Mesodermal cell (in vitro differentiated cells): ENCODE measurements around the gene CRYBG1.
"Not testable (repeated sequence)": the region's sequence is repeated elsewhere in the genome, so short reads cannot be mapped to it uniquely, and the experiment has no call there.

Experiments used
- H3K27ac ChIP-seq: 2 replicates; pipeline ENCODE4 v1.7.0; 2013; ENCODE audit warnings: mild to moderate bottlenecking, low read depth, low read length, moderate library complexity; ENCODE audit not compliant: severe bottlenecking
- H3K36me3 ChIP-seq: 2 replicates; pipeline ENCODE4 v1.7.1; 2013; ENCODE audit warnings: mild to moderate bottlenecking, low read length, moderate library complexity; ENCODE audit not compliant: control insufficient read depth, insufficient read depth
- H3K4me1 ChIP-seq: one replicate; pipeline ENCODE4 v1.7.1; 2013; ENCODE audit warnings: mild to moderate bottlenecking, low read length; ENCODE audit not compliant: insufficient read depth, control insufficient read depth, poor library complexity, severe bottlenecking
- H3K4me3 ChIP-seq: 2 replicates; pipeline ENCODE4 v1.7.0; 2013; ENCODE audit warnings: low read length, control low read depth, mild to moderate bottlenecking; ENCODE audit not compliant: insufficient read depth, poor library complexity, severe bottlenecking; ENCODE audit errors: extremely low read depth
- H3K9me3 ChIP-seq: 2 replicates; pipeline ENCODE4 v1.7.1; 2013; ENCODE audit warnings: mild to moderate bottlenecking, low read length, moderate library complexity; ENCODE audit not compliant: control insufficient read depth
- whole genome bisulfite sequencing, 2 experiments: methylation state at CpG; one replicate each; pipeline ENCODE4 v1.1.5; 2013; ENCODE audit warnings: missing lambda C conversion rate in 2 of 2; ENCODE audit not compliant: insufficient coverage in 2 of 2; 5-methylcytosine and 5-hydroxymethylcytosine counted together

Gene CRYBG1

DNA sequence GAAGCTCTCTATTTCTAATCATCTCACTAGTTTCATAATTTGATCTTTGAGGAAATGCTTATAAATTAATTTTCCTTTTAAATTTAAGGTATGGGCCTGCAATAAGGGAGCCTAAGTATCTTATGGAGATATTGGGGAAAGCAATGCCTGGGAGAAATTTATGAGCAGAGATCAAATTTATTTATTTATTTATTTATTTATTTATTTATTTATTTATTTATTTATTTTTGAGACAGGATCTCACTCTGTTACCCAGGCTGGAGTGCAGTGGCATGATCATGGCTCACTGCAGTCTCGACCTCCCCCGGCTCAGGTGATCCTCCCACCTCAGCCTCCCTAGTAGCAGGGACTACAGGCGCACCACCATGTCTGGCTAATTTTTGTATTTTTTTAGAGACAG is 155.1 kb downstream of the CRYBG1 start:
- peaks cover 19% of the 10 kb centered on the region for H3K4me1 ChIP-seq
- 96 to 100% methylated on average over 1 to 3 of the region's 3 CpGs for WGBS, 2 experiments

DNA sequence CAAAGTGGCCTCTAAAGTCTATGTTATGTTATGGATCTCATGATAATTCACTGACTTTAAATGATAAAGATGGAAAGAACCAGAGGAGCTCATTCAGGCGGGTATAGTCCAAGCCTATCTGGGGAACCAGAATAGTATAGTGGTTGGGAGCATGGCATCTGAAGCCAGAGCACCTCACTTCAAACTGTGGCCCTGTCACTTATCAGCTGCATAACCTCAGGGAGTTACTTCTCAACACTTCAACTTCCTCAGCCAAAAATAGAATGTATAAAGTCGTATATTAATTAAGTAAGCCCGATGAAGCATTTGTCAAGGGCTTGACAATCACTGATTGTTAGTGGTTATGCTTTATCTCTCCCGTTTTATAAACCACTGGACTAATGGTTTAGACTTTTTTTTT is 156.1 kb downstream of the CRYBG1 start:
- Histone ChIP-seq H3K4me1 (peaks cover 19% of the 10 kb centered on the region), H3K27ac (no peak overlapping the region), H3K9me3 (no peaks in the 10 kb centered on the region), H3K36me3 (no peaks in the 10 kb centered on the region), H3K4me3 (no peak overlapping the region)
- 88% methylated on average over 1 of the region's 4 CpGs; no CpG with 5 or more reads in 1 of the 2 experiments for WGBS, 2 experiments

More for the DNA sequence above, 155.1 kb downstream of the CRYBG1 start:
- not testable (repeated sequence) for H3K36me3 ChIP-seq, H3K4me3 ChIP-seq, H3K9me3 ChIP-seq, H3K27ac ChIP-seq

GRCh38 chr6:106517706-106518105 is 157.2 kb downstream of the CRYBG1 start:
- Histone ChIP-seq H3K9me3 (no peaks in the 10 kb centered on the region), H3K36me3 (no peaks in the 10 kb centered on the region), H3K27ac (no peak overlapping the region), H3K4me3 (no peak overlapping the region), H3K4me1 (peaks cover 13% of the 10 kb centered on the region)
- WGBS, 2 experiments: 100% methylated on average over 1 of the region's 2 CpGs; no CpG with 5 or more reads in 1 of the 2 experiments

DNA sequence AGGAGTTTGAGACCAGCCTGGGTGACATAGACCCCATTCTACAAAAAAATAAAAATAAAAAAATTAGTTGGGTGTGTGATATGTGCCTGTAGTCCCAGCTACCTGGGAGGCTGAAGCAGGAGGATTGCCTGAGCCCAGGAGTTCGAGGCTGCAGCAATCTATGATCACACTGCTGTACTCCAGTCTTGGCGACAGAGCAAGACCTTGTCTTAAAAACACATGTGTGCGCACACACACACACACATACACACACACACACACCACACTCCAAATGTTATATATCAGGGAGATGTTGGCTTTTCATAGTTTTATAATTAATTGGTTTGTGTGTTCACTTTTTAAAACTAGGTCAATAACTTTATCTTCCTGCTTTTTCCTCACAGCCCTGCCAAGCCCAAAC is 158.2 kb downstream of the CRYBG1 start:
- Histone ChIP-seq H3K27ac (no peak overlapping the region), H3K4me1 (peaks cover 13% of the 10 kb centered on the region), H3K9me3 (no peaks in the 10 kb centered on the region), H3K36me3 (no peaks in the 10 kb centered on the region), H3K4me3 (no peak overlapping the region)
- WGBS, 2 experiments: 100% methylated on average over 1 of the region's 3 CpGs; no CpG with 5 or more reads in 1 of the 2 experiments

GRCh38 chr6:106519460-106520394 is 159.2 kb downstream of the CRYBG1 start:
- no peaks in the 10 kb centered on the region for H3K36me3 ChIP-seq
- WGBS, 2 experiments: 86 to 94% methylated on average over 13 to 14 of the region's 14 CpGs
- peaks cover 13% of the 10 kb centered on the region for H3K4me1 ChIP-seq
- H3K4me3 ChIP-seq: no peak overlapping the region
- no peak overlapping the region for H3K27ac ChIP-seq
- H3K9me3 ChIP-seq: no peaks in the 10 kb centered on the region

DNA sequence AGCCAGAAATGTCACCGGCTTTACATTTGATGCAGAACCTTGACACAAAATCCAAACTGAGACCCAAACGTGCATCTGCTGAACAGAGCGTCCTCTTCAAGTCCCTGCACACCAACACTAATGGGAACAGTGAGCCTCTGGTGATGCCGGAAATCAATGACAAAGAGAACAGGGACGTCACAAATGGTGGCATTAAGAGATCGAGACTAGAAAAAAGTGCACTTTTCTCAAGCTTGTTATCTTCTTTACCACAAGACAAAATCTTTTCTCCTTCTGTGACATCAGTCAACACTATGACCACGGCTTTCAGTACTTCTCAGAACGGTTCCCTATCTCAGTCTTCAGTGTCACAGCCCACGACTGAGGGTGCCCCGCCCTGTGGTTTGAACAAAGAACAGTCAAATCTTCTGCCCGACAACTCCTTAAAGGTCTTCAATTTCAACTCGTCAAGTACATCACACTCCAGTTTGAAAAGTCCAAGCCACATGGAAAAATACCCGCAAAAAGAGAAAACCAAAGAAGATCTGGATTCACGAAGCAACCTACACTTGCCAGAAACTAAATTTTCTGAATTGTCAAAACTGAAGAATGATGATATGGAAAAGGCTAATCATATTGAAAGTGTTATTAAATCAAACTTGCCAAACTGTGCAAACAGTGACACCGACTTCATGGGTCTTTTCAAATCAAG is 160.3 kb downstream of the CRYBG1 start:
- peaks cover 16% of the 10 kb centered on the region for H3K4me1 ChIP-seq
- H3K36me3 ChIP-seq: no peaks in the 10 kb centered on the region
- H3K27ac ChIP-seq: no peak overlapping the region
- H3K9me3 ChIP-seq: no peaks in the 10 kb centered on the region
- WGBS, 2 experiments: 92 to 93% methylated on average over 11 to 15 of the region's 15 CpGs
- no peak overlapping the region for H3K4me3 ChIP-seq

DNA sequence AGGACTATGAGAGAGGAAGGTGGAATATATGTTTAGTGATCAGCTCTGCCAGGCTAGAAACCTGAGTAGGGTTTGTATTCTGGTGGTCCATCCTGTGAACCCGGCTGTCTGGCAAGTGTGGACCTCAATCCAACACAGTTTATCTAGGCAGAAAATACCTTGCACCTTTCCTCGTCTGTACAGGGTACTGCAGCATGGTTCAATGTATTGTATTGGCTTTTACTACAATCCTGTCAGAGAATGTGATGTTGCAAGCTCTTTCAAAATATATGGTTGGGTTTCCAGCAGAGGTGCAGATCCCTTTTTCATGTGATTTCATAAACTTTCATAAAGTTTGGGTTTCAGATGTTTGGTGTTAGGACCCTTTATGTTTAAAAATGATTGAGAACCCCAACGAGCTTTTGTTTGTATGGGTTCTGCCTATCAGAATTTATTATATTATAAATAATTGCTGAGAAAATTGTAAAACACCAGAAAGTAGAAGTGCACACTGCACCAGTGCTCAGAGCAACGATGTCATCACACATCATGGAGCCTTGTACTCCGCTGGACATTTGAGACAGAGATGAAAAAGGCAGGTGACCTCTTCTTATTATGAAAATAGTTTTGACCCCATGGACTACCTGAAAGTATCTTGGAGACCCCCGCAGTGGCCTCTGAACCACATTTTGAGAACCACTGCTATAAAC is 162.2 kb downstream of the CRYBG1 start:
- H3K36me3 ChIP-seq: no peaks in the 10 kb centered on the region
- H3K4me1 ChIP-seq: peaks cover 16% of the 10 kb centered on the region
- WGBS, 2 experiments: 91 to 100% methylated on average over 2 to 3 of the region's 6 CpGs
- no peaks in the 10 kb centered on the region for H3K9me3 ChIP-seq
- H3K4me3 ChIP-seq: no peak overlapping the region
- H3K27ac ChIP-seq: no peak overlapping the region

DNA sequence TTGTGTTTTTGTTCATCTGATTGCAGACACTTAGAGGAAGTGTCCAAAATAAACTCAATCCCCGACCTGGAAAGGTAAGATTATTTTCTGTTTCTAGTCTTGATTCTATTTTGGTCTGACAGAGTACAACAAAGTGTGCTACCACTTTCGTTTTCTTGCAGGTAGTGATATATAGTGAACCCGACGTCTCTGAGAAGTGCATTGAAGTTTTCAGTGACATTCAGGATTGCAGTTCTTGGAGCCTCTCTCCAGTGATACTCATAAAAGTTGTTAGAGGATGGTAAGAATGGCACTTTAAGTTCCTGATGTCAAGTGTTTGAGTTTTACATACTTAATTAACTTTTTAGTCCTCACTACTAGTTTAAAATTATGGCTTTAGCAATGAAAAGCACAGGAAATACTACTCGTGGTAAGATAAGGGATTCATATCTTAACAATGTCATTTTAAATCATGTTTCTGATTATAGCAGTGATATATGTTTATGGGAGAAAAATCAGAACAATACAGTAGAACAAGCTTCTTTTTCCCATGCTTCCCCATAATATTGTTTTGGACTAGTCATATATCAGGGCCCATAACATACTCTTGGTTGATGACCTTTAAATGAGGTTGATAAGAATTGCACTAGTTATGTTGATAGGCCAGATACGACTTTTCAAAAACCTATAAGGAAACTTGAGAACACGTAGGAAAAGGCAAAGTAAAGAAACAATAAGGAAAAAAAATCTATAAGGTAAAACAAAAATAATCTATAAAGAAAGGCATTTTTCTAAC is 164.8 kb downstream of the CRYBG1 start:
- Histone ChIP-seq H3K4me1 (peaks cover 3% of the 10 kb centered on the region), H3K27ac (no peak overlapping the region), H3K4me3 (no peak overlapping the region), H3K36me3 (no peaks in the 10 kb centered on the region), H3K9me3 (no peaks in the 10 kb centered on the region)
- WGBS, 2 experiments: 71 to 75% methylated on average over 1 to 2 of the region's 7 CpGs

DNA sequence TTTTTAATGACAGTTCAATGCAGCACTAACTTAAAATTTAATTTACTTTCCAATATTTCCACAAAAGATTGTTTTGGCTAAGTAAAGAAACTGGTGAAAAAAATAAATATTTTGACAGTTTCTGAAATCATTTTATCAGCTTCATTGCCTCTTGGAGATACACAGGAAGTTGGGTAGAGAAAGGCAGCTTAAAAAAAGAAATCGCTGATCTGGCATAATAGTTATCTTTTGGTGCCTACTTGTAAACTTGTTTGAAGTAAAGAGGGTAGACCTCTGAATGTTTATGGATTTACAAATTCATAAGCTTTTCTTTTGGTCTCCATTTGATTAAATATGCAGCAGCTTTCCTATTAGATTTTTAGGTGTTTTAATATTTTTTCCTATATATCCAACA is 165.4 kb downstream of the CRYBG1 start:
- no peaks in the 10 kb centered on the region for H3K36me3 ChIP-seq
- WGBS, 2 experiments: no CpG with 5 or more reads among the region's 1 CpG
- H3K9me3 ChIP-seq: no peaks in the 10 kb centered on the region
- no peak overlapping the region for H3K4me3 ChIP-seq
- no peak overlapping the region for H3K27ac ChIP-seq
- peaks cover 3% of the 10 kb centered on the region for H3K4me1 ChIP-seq

DNA sequence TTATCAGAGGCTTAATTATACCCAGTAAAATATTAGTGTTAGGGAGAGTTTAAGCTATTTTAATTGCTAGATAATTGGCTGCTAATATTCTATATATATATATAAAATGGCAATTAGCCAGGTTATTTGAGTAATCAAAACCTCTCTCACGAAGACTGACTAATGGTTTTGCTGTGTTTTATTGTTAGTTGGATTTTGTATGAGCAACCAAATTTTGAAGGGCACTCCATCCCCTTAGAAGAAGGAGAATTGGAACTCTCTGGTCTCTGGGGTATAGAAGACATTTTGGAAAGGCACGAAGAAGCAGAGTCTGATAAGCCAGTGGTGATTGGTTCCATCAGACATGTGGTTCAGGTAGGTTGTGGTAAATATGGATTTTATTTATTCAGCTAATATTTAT is 166.6 kb downstream of the CRYBG1 start:
- no peaks in the 10 kb centered on the region for H3K36me3 ChIP-seq
- peaks cover 3% of the 10 kb centered on the region for H3K4me1 ChIP-seq
- no peak overlapping the region for H3K27ac ChIP-seq
- no peak overlapping the region for H3K4me3 ChIP-seq
- no peaks in the 10 kb centered on the region for H3K9me3 ChIP-seq
- no CpG with 5 or more reads among the region's 2 CpGs for WGBS, 2 experiments
